HG02943 (cell line): ENCODE measurements around the gene COL4A6.
A peak's percentile ranks its signal among the peaks of the same experiment; 100 is the strongest.

ENCODE experiments used
- ATAC-seq: cut with Tn5 transposase; IDR thresholded peaks from one replicate; pipeline ENCODE4 v1.9.1; 2021; ENCODE audit warnings: mild to moderate bottlenecking, low read depth, moderate library complexity; ENCODE audit not compliant: unreplicated experiment

Gene COL4A6

GRCh38 chrX:108165383-108166111 is 272.7 kb downstream of the COL4A6 start:
- no peak for ATAC-seq

DNA sequence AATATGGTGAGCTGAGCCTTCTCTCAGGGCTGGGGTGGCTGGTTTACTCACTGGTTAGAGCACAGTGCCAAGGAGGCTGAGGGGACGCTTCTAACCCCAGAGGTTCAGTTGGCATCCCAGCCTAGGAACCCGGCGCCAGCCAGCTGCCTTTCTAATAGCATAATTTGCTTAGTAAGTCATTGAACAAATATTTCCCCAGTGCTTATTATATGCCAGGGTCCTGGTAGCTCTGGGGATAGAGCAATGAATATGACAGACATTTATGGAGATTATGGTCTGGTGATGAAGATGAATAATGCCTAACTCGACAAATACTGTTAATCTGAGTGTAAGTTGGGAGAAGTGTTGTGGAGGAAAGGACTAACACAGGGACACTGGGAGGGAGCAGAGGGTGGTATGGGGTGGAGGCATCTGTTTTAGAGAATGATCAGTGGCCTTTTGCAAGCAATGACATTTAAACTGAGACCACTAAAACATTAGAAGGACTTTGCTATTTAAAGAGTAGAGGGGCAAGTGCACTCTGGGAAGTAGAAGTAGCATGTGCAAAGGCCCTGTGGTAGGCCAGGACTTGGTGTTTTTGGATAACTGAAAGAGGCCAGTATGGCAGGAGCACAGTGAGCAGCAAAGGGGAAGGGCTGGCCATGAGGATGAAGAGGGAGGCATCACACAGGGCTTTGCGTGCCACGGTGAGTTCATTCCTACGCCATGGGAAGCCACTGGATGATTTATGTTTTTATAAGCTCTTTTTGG is 274.7 kb downstream of the COL4A6 start:
- no peak for ATAC-seq

GRCh38 chrX:108162265-108162664 is 276.0 kb downstream of the COL4A6 start:
- no peak for ATAC-seq

GRCh38 chrX:108160309-108160708 is 277.9 kb downstream of the COL4A6 start:
- no peak for ATAC-seq

GRCh38 chrX:108159028-108159670 is 279.1 kb downstream of the COL4A6 start:
- ATAC-seq, result no peak

DNA sequence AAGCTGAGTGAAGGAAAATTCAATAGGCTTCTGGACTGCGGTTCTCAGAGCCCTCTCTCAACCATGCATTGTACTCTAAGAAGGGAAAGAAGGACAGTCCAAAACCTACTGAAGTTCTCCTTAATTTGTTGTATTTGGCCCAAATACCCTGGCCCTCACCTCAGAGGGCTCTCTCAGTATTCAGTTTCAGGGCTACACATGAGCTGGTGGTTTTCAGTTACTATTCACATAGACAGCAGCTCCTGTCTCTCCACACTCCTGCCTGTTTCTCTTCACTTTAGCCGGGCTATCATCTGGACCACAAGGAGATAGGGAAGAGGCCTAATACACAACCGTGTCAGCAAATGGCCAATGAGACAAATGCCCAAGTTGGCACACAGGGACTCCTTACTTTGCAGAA is 280.6 kb downstream of the COL4A6 start:
- no peak for ATAC-seq

DNA sequence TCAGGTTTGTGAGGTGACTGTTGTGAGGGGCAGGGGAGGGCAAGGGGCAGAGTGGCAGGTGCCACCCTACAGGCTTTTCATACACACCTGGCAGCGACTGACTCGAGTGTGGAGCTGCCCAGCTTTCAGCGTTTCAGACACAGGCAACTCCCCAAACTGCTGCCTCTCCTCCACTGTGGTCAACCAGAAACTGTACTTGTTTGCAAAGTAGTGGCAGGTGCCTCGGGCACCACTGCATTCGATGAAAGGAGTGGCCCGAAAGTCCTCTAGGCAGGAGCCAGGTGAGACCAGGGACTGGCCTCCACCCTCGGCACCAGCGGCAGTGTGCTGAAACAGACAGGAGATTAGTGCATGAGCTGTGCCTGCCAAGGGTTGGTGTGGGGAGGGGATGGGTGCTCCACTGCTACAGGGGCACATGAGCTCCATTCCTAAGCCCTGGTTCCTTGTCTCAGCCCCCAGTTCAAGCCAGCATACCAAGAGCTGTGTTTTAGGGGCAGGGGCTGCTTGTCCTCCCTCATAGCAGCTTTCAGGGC is 281.2 kb downstream of the COL4A6 start:
- no peak for ATAC-seq

DNA sequence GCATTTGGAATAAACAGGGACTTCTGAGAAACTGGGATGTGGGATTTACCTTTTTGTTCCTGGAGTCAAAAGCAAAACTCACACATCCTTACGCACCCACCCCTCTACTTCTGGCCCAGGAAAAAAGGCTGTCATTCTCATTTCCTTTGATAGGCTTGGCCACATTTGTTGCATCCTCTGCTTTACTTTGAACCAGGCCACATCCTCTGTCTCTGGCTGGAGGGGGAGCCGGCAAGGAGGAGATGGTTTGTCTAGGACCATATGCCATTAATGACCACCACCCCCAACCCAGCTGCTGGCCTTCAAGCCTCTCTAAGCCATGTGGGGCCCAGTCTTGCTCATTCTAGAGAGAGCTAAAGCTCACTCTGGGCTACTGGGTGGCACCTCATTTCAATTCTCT is 282.1 kb downstream of the COL4A6 start:
- ATAC-seq, result no peak

DNA sequence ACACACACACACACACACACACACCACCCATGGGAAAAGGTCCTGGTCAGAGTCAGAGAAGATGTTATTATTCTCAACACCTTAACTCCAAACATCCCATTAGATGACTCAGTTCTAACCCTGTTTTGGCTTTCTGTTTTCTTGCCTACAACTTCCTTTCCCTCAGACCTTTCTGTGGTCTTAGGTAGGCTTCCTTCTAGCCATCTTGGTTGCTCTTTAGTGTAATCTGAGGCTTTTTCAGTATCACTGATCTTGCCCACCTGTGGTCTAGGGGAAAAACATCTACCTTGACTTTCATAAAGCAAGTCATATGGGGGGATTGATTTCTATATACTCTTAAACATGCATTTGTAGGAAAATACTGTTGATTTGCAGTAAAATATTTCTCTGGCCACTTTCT is 289.7 kb downstream of the COL4A6 start:
- peak; percentile 63 for ATAC-seq

DNA sequence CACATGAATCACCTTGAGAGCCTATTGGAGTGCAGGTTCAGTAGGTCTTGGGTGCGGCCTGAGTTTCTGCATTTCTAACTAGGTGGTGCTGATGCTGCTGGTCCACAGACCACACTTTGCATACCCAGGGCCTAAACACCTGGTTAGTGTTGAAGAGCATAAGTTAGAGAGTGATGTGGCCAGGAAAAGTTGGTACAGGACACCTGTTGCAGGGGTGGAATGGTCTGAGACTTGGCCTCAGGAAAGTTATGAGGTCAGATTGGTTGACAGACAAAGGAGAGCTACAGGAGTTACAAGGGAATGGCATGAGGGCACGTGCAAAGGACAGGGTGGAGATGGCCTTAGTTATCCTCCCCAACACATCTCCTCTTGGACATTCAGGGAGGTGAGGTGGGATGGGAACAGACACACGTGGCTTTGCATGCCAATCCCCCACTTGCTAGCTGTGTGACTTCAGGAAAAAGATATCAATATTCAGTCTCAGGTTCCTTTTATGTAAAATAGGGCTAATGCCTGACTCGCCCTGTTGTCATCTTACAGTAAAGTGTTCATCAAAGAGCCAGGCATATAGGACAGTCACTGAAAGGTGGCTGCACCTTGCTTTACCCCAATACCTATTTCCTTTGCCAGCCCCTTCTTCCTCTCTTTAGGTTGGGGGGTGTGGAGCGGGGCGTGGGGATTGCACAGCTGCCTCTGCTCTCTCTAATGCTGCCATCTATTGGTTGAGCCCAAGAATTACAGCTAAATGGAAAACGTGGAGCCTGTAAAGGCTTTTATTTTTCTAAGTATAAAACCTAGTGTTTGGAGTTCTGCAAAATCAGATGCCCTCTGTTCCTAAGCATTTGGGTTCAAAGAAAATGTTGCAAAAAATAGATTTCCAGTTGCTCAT is 299.2 kb downstream of the COL4A6 start:
- ATAC-seq, result no peak

GRCh38 chrX:108134724-108135123 is 303.5 kb downstream of the COL4A6 start:
- ATAC-seq, result no peak

DNA sequence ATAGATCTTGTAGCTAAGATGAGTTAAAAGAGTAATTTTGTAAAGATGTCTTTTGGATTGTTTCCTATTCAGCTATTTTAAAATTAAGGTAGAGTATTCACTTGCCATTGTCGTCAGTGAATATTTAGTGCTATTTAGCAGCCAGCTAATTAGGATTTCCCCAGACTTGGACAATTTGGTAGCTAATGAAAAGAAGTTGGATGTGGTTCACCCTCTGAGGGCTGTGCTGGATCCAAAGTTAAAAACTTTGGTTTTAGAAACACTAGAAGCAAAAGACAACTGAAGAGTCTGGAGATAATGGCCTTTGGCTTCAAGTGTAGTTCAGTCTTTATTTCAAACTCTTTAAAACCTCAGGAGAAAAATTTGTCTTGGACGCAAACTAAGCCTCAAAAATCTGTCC is 305.3 kb downstream of the COL4A6 start:
- ATAC-seq, result no peak

DNA sequence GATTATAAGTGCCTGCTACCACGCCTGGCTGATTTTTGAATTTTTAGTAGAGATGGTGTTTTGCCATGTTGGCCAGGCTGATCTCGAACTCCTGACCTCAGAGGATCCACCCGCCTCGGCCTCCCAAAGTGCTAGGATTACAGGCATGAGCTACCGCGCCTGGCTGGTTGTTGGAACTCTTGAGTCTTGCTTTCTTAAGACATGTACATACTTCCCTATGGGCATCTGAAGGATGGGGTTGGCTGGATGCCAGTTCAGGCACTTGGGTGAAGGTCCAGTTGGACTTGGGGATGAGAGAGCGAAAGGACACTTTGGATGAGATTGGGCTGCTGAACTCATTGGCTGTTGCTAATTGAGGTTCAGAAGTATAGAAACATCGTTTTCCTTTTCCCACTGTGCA is 306.2 kb downstream of the COL4A6 start:
- no peak for ATAC-seq

GRCh38 chrX:108131471-108131870 is 306.8 kb downstream of the COL4A6 start:
- no peak for ATAC-seq

DNA sequence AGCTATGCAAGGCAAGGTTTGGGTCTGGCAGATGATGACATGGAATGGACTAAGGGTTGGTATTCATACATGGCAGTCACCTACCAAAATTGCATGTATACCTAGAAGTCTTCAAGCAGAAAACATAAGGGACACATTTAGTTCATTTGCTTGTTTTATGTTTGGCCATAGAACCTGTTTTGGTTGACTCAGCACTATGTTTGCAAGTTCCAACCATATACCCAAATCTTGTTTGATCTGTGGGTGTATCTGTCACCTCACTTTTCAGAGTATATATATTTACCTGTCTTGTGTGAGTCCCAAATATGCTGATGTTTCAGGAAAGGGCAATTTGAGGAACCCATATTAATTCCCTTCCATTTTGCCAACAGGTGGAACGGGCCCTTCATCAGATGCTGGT is 307.3 kb downstream of the COL4A6 start:
- no peak for ATAC-seq

- no peak for ATAC-seq
Measured at GRCh38 chrX:108127152-108127551, 311.1 kb downstream of the COL4A6 start.

DNA sequence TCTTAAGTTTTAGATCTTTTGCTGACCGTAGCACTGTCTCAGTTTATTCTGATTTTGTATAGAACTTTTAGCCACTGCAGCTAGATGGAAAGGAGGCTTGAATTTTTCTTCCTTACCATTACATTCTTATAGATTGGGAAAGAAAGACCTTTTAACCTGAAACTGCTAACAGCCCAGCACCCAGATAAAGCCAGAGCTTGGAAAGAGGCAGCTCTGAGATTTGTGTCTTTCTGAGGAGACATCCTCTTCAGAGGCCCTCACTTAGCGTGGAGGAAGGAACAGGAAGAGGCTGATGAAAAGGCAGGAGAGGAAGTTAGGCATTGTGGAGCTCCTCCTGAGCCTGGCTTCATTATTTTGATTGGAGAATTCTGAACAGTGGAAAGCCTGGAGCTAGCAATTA is 311.6 kb downstream of the COL4A6 start:
- ATAC-seq, result no peak

GRCh38 chrX:108123591-108124366 is 314.4 kb downstream of the COL4A6 start:
- no peak for ATAC-seq

DNA sequence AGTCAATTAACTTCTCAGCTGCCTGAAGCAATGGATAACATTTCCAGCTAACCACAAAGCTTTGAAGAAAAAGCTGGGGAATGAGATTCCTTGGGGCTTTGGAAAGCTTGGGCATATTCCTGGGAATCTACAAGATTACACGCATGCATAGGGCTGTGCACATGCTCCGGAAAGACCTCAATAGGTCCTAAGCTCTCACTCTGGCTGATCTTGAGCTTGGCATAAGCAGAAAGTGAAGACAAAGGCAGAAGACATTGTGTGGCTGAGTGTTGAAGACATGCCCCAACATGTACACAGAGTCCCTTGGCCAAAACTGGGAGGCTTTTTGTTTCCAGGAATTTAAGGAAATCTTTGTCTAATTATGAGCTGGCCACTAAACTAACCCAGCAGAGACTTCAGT is 315.5 kb downstream of the COL4A6 start:
- no peak for ATAC-seq

GRCh38 chrX:108121291-108121690 is 316.9 kb downstream of the COL4A6 start:
- ATAC-seq, result no peak
